Loucy (cell line): ENCODE results near the gene OCEL1.

Experiments used
- H2AFZ ChIP-seq: fragments of 200-600 bp; sonication (generic); 2 replicates; pipeline ENCODE4 v1.6.0; 2016; ENCODE audit warnings: antibody characterized with exemption, mild to moderate bottlenecking, low read length, moderate library complexity
- H3F3A ChIP-seq: fragments of 200-600 bp; 2 replicates; pipeline ENCODE4 v1.6.0; 2016; ENCODE audit warnings: antibody characterized with exemption, low read depth, mild to moderate bottlenecking
- H3K27me3 ChIP-seq: fragments of 200-600 bp; sonication (generic); 2 replicates; pipeline ENCODE4 v1.6.1; 2014; ENCODE audit warnings: low read length, mild to moderate bottlenecking; ENCODE audit not compliant: insufficient read depth, poor library complexity, severe bottlenecking
- H3K36me3 ChIP-seq: fragments of 200-600 bp; sonication (generic); 2 replicates; pipeline ENCODE4 v1.6.1; 2016; ENCODE audit warnings: low read length; ENCODE audit not compliant: insufficient read depth
- H3K4me1 ChIP-seq: fragments of 200-600 bp; sonication (generic); 2 replicates; pipeline ENCODE4 v1.5.1; 2014; ENCODE audit warnings: low read length, mild to moderate bottlenecking; ENCODE audit not compliant: insufficient read depth, poor library complexity, severe bottlenecking
- H3K4me2 ChIP-seq: fragments of 200-600 bp; sonication (generic); 2 replicates; pipeline ENCODE4 v1.6.0; 2014; ENCODE audit warnings: antibody characterized with exemption, low read length, low read depth, mild to moderate bottlenecking; ENCODE audit not compliant: poor library complexity, severe bottlenecking
- H3K4me3 ChIP-seq: fragments of 200-600 bp; sonication (generic); 2 replicates; pipeline ENCODE4 v1.5.1; 2014; ENCODE audit warnings: low read length, mild to moderate bottlenecking, mixed read lengths; ENCODE audit not compliant: poor library complexity, severe bottlenecking
- H3K79me2 ChIP-seq: fragments of 200-600 bp; sonication (generic); 2 replicates; pipeline ENCODE4 v1.6.1; 2014; ENCODE audit warnings: low read length; ENCODE audit not compliant: insufficient read depth
- H3K9ac ChIP-seq: fragments of 200-600 bp; sonication (generic); 2 replicates; pipeline ENCODE4 v1.6.0; 2014; ENCODE audit warnings: mild to moderate bottlenecking, low read depth, low read length, moderate library complexity; ENCODE audit not compliant: poor library complexity, severe bottlenecking
- H3K9me2 ChIP-seq: fragments of 200-600 bp; sonication (generic); replicated peaks from 2 replicates; pipeline ENCODE4 v1.6.1; 2016; ENCODE audit warnings: low read depth, low read length, mixed read lengths
- H3K9me3 ChIP-seq: fragments of 200-600 bp; sonication (generic); 2 replicates; pipeline ENCODE4 v1.6.1; 2014; ENCODE audit warnings: mild to moderate bottlenecking, antibody characterized with exemption, low read length, low read depth; ENCODE audit not compliant: insufficient read depth
- H4K20me1 ChIP-seq: fragments of 200-600 bp; sonication (generic); 2 replicates; pipeline ENCODE4 v1.6.0; 2014; ENCODE audit warnings: antibody characterized with exemption, low read length, mild to moderate bottlenecking; ENCODE audit not compliant: insufficient read depth, poor library complexity, severe bottlenecking
- CTCF ChIP-seq: fragments of 200-600 bp; sonication (generic); conservative IDR thresholded peaks from 2 replicates; pipeline ENCODE4 v1.5.1; 2014; ENCODE audit warnings: mild to moderate bottlenecking, antibody characterized with exemption, low read length
- EZH2phosphoT487 ChIP-seq: fragments of 200-600 bp; IDR thresholded peaks from 2 replicates; pipeline ENCODE4 v1.6.1; 2018; ENCODE audit warnings: antibody characterized with exemption, mild to moderate bottlenecking, moderate library complexity, borderline replicate concordance

OCEL1 gene

GRCh38 chr19:17246681-17247425 lies 20.8 kb downstream of the OCEL1 start:
- peak overlapping the region; percentile 88 for H2AFZ ChIP-seq
- peak overlapping the region; percentile 85 for H3K9ac ChIP-seq
- H3K4me2 ChIP-seq = peak overlapping the region; percentile 86
- H4K20me1 ChIP-seq = peaks cover 26% of the 10 kb centered on the region
- no peak for TF ChIP-seq EZH2phosphoT487
- peak overlapping the region; percentile 79 for H3K4me3 ChIP-seq
- no peaks in the 10 kb centered on the region for H3K27me3 ChIP-seq
- no peaks in the 10 kb centered on the region for H3K9me2 ChIP-seq
- H3K36me3 ChIP-seq = no peaks in the 10 kb centered on the region
- peaks cover 36% of the 10 kb centered on the region for H3K79me2 ChIP-seq
- H3F3A ChIP-seq = no peaks in the 10 kb centered on the region
- H3K9me3 ChIP-seq = no peaks in the 10 kb centered on the region
- peaks cover 33% of the 10 kb centered on the region for H3K4me1 ChIP-seq

GRCh38 chr19:17248011-17248776 lies 22.2 kb downstream of the OCEL1 start:
- peaks cover 17% of the 10 kb centered on the region for H4K20me1 ChIP-seq
- no peak overlapping the region for H3K4me2 ChIP-seq
- no peak overlapping the region for H3K9ac ChIP-seq
- no peaks in the 10 kb centered on the region for H3K9me2 ChIP-seq
- H3F3A ChIP-seq = no peaks in the 10 kb centered on the region
- H3K79me2 ChIP-seq = peaks cover 25% of the 10 kb centered on the region
- no peaks in the 10 kb centered on the region for H3K36me3 ChIP-seq
- no peak overlapping the region for H3K4me3 ChIP-seq
- no peak overlapping the region for H2AFZ ChIP-seq
- no peaks in the 10 kb centered on the region for H3K9me3 ChIP-seq
- TF ChIP-seq EZH2phosphoT487 (no peak), CTCF (no peak)
- no peaks in the 10 kb centered on the region for H3K27me3 ChIP-seq
- peaks cover 25% of the 10 kb centered on the region for H3K4me1 ChIP-seq

- Histone ChIP-seq H3K4me3 (no peak overlapping the region), H3K36me3 (no peaks in the 10 kb centered on the region), H3K79me2 (peaks cover 7% of the 10 kb centered on the region), H3K9me2 (no peaks in the 10 kb centered on the region), H3K27me3 (no peaks in the 10 kb centered on the region), H3K4me1 (peaks cover 9% of the 10 kb centered on the region), H4K20me1 (no peaks in the 10 kb centered on the region), H3K4me2 (no peak overlapping the region), H2AFZ (no peak overlapping the region), H3F3A (no peaks in the 10 kb centered on the region), H3K9ac (no peak overlapping the region), H3K9me3 (no peaks in the 10 kb centered on the region)
- no peak for TF ChIP-seq CTCF
- no peak for TF ChIP-seq EZH2phosphoT487
Measured at GRCh38 chr19:17249887-17250548, 24.0 kb downstream of the OCEL1 start.
